IMR-90 (cell line): ENCODE data around the gene KDSR. TPM values are rescaled to one million over a fixed set of nuclear protein-coding genes. Genes with fewer than 3 reads are reported as not detected.

Experiments
- ATAC-seq: fragments of 200-7000 bp; cut with Tn5 transposase; 2 replicates; pipeline ENCODE4 v1.9.1; 2020; ENCODE audit warnings: low read depth, mild to moderate bottlenecking, moderate library complexity
- BruUV-seq: library from RNA; stranded (reverse); fragments of 400-500 nt; replicated peaks from 2 replicates; lab custom pipeline; 2021; lab: Mats Ljungman, UMichigan
- CTCF ChIA-PET: fragments of 300-600 bp; formaldehyde crosslinking; extraction: SDS; loops from one replicate; lab custom pipeline; 2021; ENCODE audit warnings: antibody characterized with exemption; lab: Yijun Ruan, JAX
- POLR2A ChIA-PET: fragments of 300-600 bp; sonication (Branson Sonifier 250); formaldehyde crosslinking; loops from one replicate; lab custom pipeline; 2022; ENCODE audit warnings: antibody characterized with exemption; ENCODE audit not compliant: unreplicated experiment; lab: Charles Lee
- DNase-seq: peaks from one replicate; pipeline ENCODE4 v3.0.0; 2013
- H2AFZ ChIP-seq: replicated peaks from 2 replicates; pipeline ENCODE3; 2013; ENCODE audit warnings: low read length, mild to moderate bottlenecking; ENCODE audit not compliant: poor library complexity
- H2AK5ac ChIP-seq: 2 replicates; pipeline ENCODE4 v1.6.1; 2013; ENCODE audit warnings: low read depth, low read length, inconsistent platforms
- H2AK9ac ChIP-seq: replicated peaks from 2 replicates; pipeline ENCODE3; 2013; ENCODE audit warnings: mild to moderate bottlenecking, low read depth, low read length, moderate library complexity; ENCODE audit not compliant: poor library complexity
- H2BK120ac ChIP-seq: 2 replicates; pipeline ENCODE4 v1.6.1; 2013; ENCODE audit warnings: low read depth, low read length, inconsistent platforms
- H2BK15ac ChIP-seq: 3 replicates; pipeline ENCODE4 v1.6.1; 2013; ENCODE audit warnings: low read depth, low read length, inconsistent platforms
- H2BK20ac ChIP-seq: 2 replicates; pipeline ENCODE4 v1.6.1; 2013; ENCODE audit warnings: low read depth, mild to moderate bottlenecking, inconsistent platforms, low read length, moderate library complexity
- H2BK5ac ChIP-seq: 2 replicates; pipeline ENCODE4 v1.6.1; 2013; ENCODE audit warnings: mild to moderate bottlenecking, low read depth, low read length, inconsistent platforms; ENCODE audit not compliant: poor library complexity, severe bottlenecking
- H3K14ac ChIP-seq: replicated peaks from 2 replicates; pipeline ENCODE4 v1.6.1; 2013; ENCODE audit warnings: low read depth, low read length, inconsistent platforms
- H3K18ac ChIP-seq: 2 replicates; pipeline ENCODE4 v1.6.1; 2013; ENCODE audit warnings: low read depth, low read length, control low read depth
- H3K23ac ChIP-seq: 2 replicates; pipeline ENCODE4 v1.6.1; 2013; ENCODE audit warnings: low read depth, low read length, inconsistent platforms
- H3K27ac ChIP-seq: 2 replicates; pipeline ENCODE4 v1.5.1; 2013; ENCODE audit warnings: mild to moderate bottlenecking, control low read depth, low read length; ENCODE audit not compliant: insufficient read depth
- H3K27me3 ChIP-seq: 2 replicates; pipeline ENCODE4 v1.6.1; 2013; ENCODE audit warnings: low read length; ENCODE audit not compliant: control insufficient read depth, insufficient read depth
- H3K36me3 ChIP-seq: 2 replicates; pipeline ENCODE4 v1.6.1; 2013; ENCODE audit warnings: low read length, mixed read lengths; ENCODE audit not compliant: control insufficient read depth, insufficient read depth
- H3K4ac ChIP-seq: 2 replicates; pipeline ENCODE4 v1.6.1; 2013; ENCODE audit warnings: low read depth, low read length, inconsistent platforms
- H3K4me1 ChIP-seq: 2 replicates; pipeline ENCODE4 v1.6.1; 2013; ENCODE audit warnings: low read length, mixed read lengths; ENCODE audit not compliant: control insufficient read depth, insufficient read depth
- H3K4me2 ChIP-seq: 2 replicates; pipeline ENCODE4 v1.6.1; 2013; ENCODE audit warnings: low read depth, mild to moderate bottlenecking, control low read depth, low read length, moderate library complexity
- H3K4me3 ChIP-seq: 2 replicates; pipeline ENCODE4 v1.5.1; 2013; ENCODE audit warnings: low read depth, mild to moderate bottlenecking, control low read depth, low read length, moderate library complexity; ENCODE audit not compliant: insufficient read depth
- H3K56ac ChIP-seq: 2 replicates; pipeline ENCODE4 v1.6.1; 2013; ENCODE audit warnings: low read length, inconsistent platforms; ENCODE audit not compliant: insufficient read depth; ENCODE audit errors: extremely low read depth
- H3K79me1 ChIP-seq, 2 experiments: 2 replicates each; pipeline ENCODE4 v1.6.1; 2013; ENCODE audit warnings: low read length in 2 of 2, inconsistent platforms in 1 of 2, low read depth in 1 of 2
- H3K9ac ChIP-seq: 2 replicates; pipeline ENCODE4 v1.6.1; 2013; ENCODE audit warnings: low read depth, low read length, control low read depth
- H3K9me1 ChIP-seq: 2 replicates; pipeline ENCODE4 v1.6.1; 2013; ENCODE audit warnings: low read length, inconsistent platforms; ENCODE audit not compliant: insufficient read depth
- H3K9me3 ChIP-seq: 2 replicates; pipeline ENCODE4 v1.6.1; 2013; ENCODE audit warnings: low read length; ENCODE audit not compliant: control insufficient read depth, insufficient read depth
- H4K20me1 ChIP-seq: 2 replicates; pipeline ENCODE4 v1.6.1; 2013; ENCODE audit warnings: low read length, inconsistent platforms; ENCODE audit not compliant: insufficient read depth
- H4K5ac ChIP-seq: 2 replicates; pipeline ENCODE4 v1.6.1; 2013; ENCODE audit warnings: mild to moderate bottlenecking, low read depth, low read length, control low read depth
- H4K8ac ChIP-seq, 2 experiments: 2 replicates each; pipeline ENCODE4 v1.6.1; 2013; ENCODE audit warnings: low read depth in 2 of 2, low read length in 2 of 2, control low read depth in 1 of 2, inconsistent platforms in 1 of 2
- H4K91ac ChIP-seq: 2 replicates; pipeline ENCODE4 v1.6.1; 2013; ENCODE audit warnings: low read depth, low read length, inconsistent platforms; ENCODE audit not compliant: insufficient read depth
- CEBPB ChIP-seq: IDR thresholded peaks from 2 replicates; pipeline ENCODE4 v1.6.1; 2012; ENCODE audit warnings: low read depth, low read length, improper control_type of control experiment
- CHD1 ChIP-seq: IDR thresholded peaks from 2 replicates; pipeline ENCODE4 v1.6.1; 2012; ENCODE audit warnings: low read depth, low read length, improper control_type of control experiment
- MAZ ChIP-seq: IDR thresholded peaks from 2 replicates; pipeline ENCODE4 v1.6.1; 2012; ENCODE audit warnings: low read depth, mild to moderate bottlenecking, low read length, improper control_type of control experiment, moderate library complexity, borderline replicate concordance
- MXI1 ChIP-seq: IDR thresholded peaks from 2 replicates; pipeline ENCODE4 v1.6.1; 2012; ENCODE audit warnings: low read depth, mild to moderate bottlenecking, low read length, moderate library complexity, borderline replicate concordance
- POLR2A ChIP-seq: IDR thresholded peaks from 2 replicates; pipeline ENCODE4 v1.6.1; 2012; ENCODE audit warnings: mild to moderate bottlenecking, low read depth, low read length
- RAD21 ChIP-seq: IDR thresholded peaks from 2 replicates; pipeline ENCODE4 v1.6.1; 2012; ENCODE audit warnings: low read length, improper control_type of control experiment
- RCOR1 ChIP-seq: IDR thresholded peaks from 2 replicates; pipeline ENCODE4 v1.6.1; 2012; ENCODE audit warnings: mild to moderate bottlenecking, low read length, improper control_type of control experiment; ENCODE audit not compliant: insufficient replicate concordance
- RFX5 ChIP-seq: IDR thresholded peaks from 2 replicates; pipeline ENCODE4 v1.8.0; 2012; ENCODE audit warnings: low read depth, mild to moderate bottlenecking, low read length, moderate library complexity
- SMC3 ChIP-seq: fragments of 150-350 bp; IDR thresholded peaks from 2 replicates; pipeline ENCODE4 v1.6.1; 2016; ENCODE audit warnings: low read depth, mild to moderate bottlenecking, antibody characterized with exemption, low read length, moderate library complexity
- WGBS, 2 experiments: methylation state at CpG; one replicate each; pipeline versions ENCODE4 v1.1.5 to v1.1.7; 2013; ENCODE audit warnings: missing lambda C conversion rate in 2 of 2; ENCODE audit not compliant: insufficient read length in 1 of 2; ENCODE audit errors: extremely low coverage in 2 of 2; 5-methylcytosine and 5-hydroxymethylcytosine counted together
- dilution Hi-C: fragments of 300-500 bp; cut with HindIII; formaldehyde crosslinking; loops from one replicate; pipeline ENCODE4 v1.14.3; 2018; ENCODE audit warnings: low sequenced_read_pairs; ENCODE audit not compliant: unreplicated experiment
- in situ Hi-C: fragments of 300-500 bp; cut with MboI; formaldehyde crosslinking; loops from 3 replicates; pipeline ENCODE4 v1.14.3; 2019; ENCODE audit warnings: low sequenced_read_pairs, inconsistent platforms, mixed read lengths
- intact Hi-C: fragments of 100-400 bp; cut with micrococcal nuclease; formaldehyde crosslinking; loops from 2 replicates; pipeline ENCODE4 v1.10.0; 2022
- polyA plus RNA-seq, 3 experiments: library from polyadenylated mRNA; depleted of rRNA; stranded (reverse); fragments of >200 nt; gene quantifications; 2 replicates each; pipeline ENCODE4 v1.2.3, GENCODE V29; 2012; ENCODE audit warnings: low replicate concordance in 1 of 3
- total RNA-seq: library from RNA; depleted of rRNA; stranded (reverse); fragments of >200 nt; gene quantifications from 2 replicates; pipeline ENCODE4 v1.2.3, GENCODE V29; 2012
- TF ChIP-seq, protein P1 (sequence below): fragments of 150-350 bp; IDR thresholded peaks from 2 replicates; pipeline ENCODE4 v1.6.1; 2017; ENCODE audit warnings: mild to moderate bottlenecking, antibody characterized with exemption, low read length, low read depth
- TF ChIP-seq, protein P2 (sequence below): fragments of 150-350 bp; IDR thresholded peaks from 2 replicates; pipeline ENCODE4 v1.6.1; 2016; ENCODE audit warnings: low read depth, mild to moderate bottlenecking, low read length, moderate library complexity, borderline replicate concordance
- TF ChIP-seq, protein P3 (sequence below): conservative IDR thresholded peaks from 2 replicates; pipeline ENCODE4 v1.5.1; 2012; ENCODE audit warnings: mild to moderate bottlenecking, low read depth, low read length, improper control_type of control experiment

Gene KDSR
- total and polyA plus RNA-seq, 2 of the 4 experiments (the other 2 are of a cell fraction) = 21.5 to 21.9 TPM

DNA sequence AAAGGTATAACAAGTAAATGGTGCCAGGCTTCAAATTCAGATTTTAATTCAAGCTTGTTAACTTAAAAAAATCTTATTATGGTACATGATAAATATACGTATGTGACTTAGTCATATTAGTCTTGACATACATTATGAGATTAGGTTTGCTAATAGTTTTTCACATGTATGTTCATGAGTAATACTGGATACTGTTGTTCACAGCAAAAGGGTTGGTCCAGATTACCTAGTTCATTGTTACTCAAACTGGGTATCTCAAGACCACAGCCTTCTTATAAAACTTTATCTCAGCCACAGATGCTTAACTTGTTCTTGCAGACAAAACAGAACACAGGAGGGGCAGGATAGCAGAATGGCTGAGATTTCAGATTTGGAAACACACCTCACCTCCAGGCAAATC, 28.5 kb upstream of the KDSR start:
- no peak overlapping the region for H3K14ac ChIP-seq
- peaks cover 43% of the 10 kb centered on the region for H3K36me3 ChIP-seq
- H3K27me3 ChIP-seq = no peaks in the 10 kb centered on the region
- no CpG with 5 or more reads among the region's 1 CpG for WGBS, 2 experiments
- ChIA-PET CTCF (no interaction called here), POLR2A (no interaction called here)
- H2AK9ac ChIP-seq = no peak overlapping the region
- H3K9ac ChIP-seq = no peak overlapping the region
- no peak overlapping the region for H4K5ac ChIP-seq
- H3K9me1 ChIP-seq = no peaks in the 10 kb centered on the region
- no peak overlapping the region for H2AFZ ChIP-seq
- DNase-seq (no peak), ATAC-seq (no peak)
- H3K4me2 ChIP-seq = no peak overlapping the region
- no peak overlapping the region for H3K18ac ChIP-seq
- TF ChIP-seq RFX5 (no peak), POLR2A (no peak), MAZ (no peak), CHD1 (no peak), MXI1 (no peak), RAD21 (no peak), RCOR1 (no peak), CEBPB (no peak), SMC3 (no peak)
- TF ChIP-seq, protein P1, sequence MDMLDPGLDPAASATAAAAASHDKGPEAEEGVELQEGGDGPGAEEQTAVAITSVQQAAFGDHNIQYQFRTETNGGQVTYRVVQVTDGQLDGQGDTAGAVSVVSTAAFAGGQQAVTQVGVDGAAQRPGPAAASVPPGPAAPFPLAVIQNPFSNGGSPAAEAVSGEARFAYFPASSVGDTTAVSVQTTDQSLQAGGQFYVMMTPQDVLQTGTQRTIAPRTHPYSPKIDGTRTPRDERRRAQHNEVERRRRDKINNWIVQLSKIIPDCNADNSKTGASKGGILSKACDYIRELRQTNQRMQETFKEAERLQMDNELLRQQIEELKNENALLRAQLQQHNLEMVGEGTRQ = no peak
- TF ChIP-seq, protein P2, sequence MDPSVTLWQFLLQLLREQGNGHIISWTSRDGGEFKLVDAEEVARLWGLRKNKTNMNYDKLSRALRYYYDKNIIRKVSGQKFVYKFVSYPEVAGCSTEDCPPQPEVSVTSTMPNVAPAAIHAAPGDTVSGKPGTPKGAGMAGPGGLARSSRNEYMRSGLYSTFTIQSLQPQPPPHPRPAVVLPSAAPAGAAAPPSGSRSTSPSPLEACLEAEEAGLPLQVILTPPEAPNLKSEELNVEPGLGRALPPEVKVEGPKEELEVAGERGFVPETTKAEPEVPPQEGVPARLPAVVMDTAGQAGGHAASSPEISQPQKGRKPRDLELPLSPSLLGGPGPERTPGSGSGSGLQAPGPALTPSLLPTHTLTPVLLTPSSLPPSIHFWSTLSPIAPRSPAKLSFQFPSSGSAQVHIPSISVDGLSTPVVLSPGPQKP = no peak
- TF ChIP-seq, protein P3, sequence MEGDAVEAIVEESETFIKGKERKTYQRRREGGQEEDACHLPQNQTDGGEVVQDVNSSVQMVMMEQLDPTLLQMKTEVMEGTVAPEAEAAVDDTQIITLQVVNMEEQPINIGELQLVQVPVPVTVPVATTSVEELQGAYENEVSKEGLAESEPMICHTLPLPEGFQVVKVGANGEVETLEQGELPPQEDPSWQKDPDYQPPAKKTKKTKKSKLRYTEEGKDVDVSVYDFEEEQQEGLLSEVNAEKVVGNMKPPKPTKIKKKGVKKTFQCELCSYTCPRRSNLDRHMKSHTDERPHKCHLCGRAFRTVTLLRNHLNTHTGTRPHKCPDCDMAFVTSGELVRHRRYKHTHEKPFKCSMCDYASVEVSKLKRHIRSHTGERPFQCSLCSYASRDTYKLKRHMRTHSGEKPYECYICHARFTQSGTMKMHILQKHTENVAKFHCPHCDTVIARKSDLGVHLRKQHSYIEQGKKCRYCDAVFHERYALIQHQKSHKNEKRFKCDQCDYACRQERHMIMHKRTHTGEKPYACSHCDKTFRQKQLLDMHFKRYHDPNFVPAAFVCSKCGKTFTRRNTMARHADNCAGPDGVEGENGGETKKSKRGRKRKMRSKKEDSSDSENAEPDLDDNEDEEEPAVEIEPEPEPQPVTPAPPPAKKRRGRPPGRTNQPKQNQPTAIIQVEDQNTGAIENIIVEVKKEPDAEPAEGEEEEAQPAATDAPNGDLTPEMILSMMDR = no peak
- in situ Hi-C loops = no loop called here
- H3K79me1 ChIP-seq = peaks cover 2 to 3% of the 10 kb centered on the region in 2 experiments; a peak in 1 of 4 replicates
- intact Hi-C loops = no loop called here
- no peaks in the 10 kb centered on the region for H3K9me3 ChIP-seq
- dilution Hi-C loops = no loop called here
- H2BK5ac ChIP-seq = no peak overlapping the region
- no peak overlapping the region for H2BK120ac ChIP-seq
- no TSS peak for BruUV-seq
- H3K4me1 ChIP-seq = no peaks in the 10 kb centered on the region
- H2AK5ac ChIP-seq = no peak overlapping the region
- H2BK15ac ChIP-seq = no peak overlapping the region
- no peak overlapping the region for H4K91ac ChIP-seq
- H3K23ac ChIP-seq = no peak overlapping the region
- no peaks in the 10 kb centered on the region for H4K20me1 ChIP-seq
- H4K8ac ChIP-seq = no peak overlapping the region
- H3K56ac ChIP-seq = no peak overlapping the region
- H2BK20ac ChIP-seq = no peak overlapping the region
- H3K4ac ChIP-seq = no peak overlapping the region
- H3K4me3 ChIP-seq = no peak overlapping the region
- H3K27ac ChIP-seq = no peak overlapping the region
